ENCODE data around the gene UBE2G1. TPM values are rescaled to one million over a fixed set of nuclear protein-coding genes. Genes with fewer than 3 reads are reported as not detected.

Gene UBE2G1
- total and polyA plus RNA-seq, 2 of the 8 experiments (the other 6 are each of a cell fraction or from before 2014, with no cell fraction given), result 73.9 to 170 TPM

DNA sequence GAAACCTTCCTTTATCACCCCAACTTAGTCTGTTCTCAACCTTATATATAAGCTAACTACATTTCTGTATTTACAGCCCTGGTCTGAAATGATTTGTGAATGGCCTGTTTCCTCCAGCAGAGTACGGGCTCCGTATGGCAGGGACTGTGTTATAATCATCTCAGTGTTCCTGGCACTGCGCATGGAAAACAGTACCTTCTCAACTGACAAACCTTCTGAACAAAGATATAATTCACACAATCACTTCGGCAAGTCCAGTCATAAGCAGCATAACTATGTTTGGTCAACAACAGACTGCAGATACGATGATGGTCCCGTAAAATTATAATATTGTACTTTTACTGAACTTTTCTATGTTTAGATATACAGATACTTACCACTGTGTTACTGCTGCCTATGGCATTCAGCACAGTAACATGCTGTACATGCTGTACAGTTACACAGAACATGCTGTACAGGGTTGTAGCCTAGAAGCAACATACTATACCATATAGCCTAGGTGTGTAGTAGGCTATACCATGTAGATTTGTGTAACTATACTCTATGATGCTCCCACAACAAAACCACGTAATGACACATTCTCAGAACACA is 132.7 kb downstream of the UBE2G1 start:
- H2AK5ac ChIP-seq (ENCODE audit: low read depth, low read length), result no peak overlapping the region
- H4K91ac ChIP-seq (replicated peaks; ENCODE audit: insufficient read length, low read length), result no peak overlapping the region
- TF ChIP-seq, protein P1, sequence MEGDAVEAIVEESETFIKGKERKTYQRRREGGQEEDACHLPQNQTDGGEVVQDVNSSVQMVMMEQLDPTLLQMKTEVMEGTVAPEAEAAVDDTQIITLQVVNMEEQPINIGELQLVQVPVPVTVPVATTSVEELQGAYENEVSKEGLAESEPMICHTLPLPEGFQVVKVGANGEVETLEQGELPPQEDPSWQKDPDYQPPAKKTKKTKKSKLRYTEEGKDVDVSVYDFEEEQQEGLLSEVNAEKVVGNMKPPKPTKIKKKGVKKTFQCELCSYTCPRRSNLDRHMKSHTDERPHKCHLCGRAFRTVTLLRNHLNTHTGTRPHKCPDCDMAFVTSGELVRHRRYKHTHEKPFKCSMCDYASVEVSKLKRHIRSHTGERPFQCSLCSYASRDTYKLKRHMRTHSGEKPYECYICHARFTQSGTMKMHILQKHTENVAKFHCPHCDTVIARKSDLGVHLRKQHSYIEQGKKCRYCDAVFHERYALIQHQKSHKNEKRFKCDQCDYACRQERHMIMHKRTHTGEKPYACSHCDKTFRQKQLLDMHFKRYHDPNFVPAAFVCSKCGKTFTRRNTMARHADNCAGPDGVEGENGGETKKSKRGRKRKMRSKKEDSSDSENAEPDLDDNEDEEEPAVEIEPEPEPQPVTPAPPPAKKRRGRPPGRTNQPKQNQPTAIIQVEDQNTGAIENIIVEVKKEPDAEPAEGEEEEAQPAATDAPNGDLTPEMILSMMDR (IDR thresholded peaks at IDR 0.05; ENCODE audit: control extremely low read depth in 1 of 3, insufficient read depth in 1 of 3, low read depth in 1 of 3, low read length in 3 of 3), result no peak
- TF ChIP-seq CBX8 (IDR thresholded peaks at IDR 0.05; ENCODE audit: borderline replicate concordance, low read depth, low read length), result no peak
- TF ChIP-seq CTBP2 (IDR thresholded peaks at IDR 0.05; ENCODE audit: borderline replicate concordance, insufficient read depth, insufficient read length, low read length), result no peak
- TF ChIP-seq SIN3A (conservative IDR thresholded peaks at IDR 0.05 in 1 of 2, IDR thresholded peaks at IDR 0.05 in 1 of 2; ENCODE audit: low read depth in 1 of 2, low read length in 2 of 2), result no peak
- H2BK5ac ChIP-seq (ENCODE audit: low read depth, low read length), result no peak overlapping the region
- H2BK20ac ChIP-seq (ENCODE audit: low read length), result no peak overlapping the region
- no peak overlapping the region for H3K23ac ChIP-seq (ENCODE audit: insufficient read length)
- no peak overlapping the region for H3K4me2 ChIP-seq (ENCODE audit: insufficient read depth in 1 of 2, low read depth in 2 of 2, low read length in 2 of 2)
- no peak overlapping the region for H3K18ac ChIP-seq (ENCODE audit: extremely low read depth, low read length)
- H3K9me3 ChIP-seq (ENCODE audit: insufficient read depth in 2 of 2, low read depth in 1 of 2, low read length in 1 of 2), result no peaks in the 10 kb centered on the region
- no peaks in the 10 kb centered on the region for H3K4me1 ChIP-seq (replicated peaks in 1 of 4; ENCODE audit: control insufficient read depth in 3 of 4, insufficient read depth in 4 of 4, low read length in 3 of 4)
- H3K4ac ChIP-seq (replicated peaks; ENCODE audit: insufficient read length, low read depth, low read length), result no peak overlapping the region
- no peak overlapping the region for H2BK120ac ChIP-seq (replicated peaks; ENCODE audit: low read depth, low read length)
- H2BK15ac ChIP-seq (ENCODE audit: low read length), result no peak overlapping the region
- peaks cover 0 to 51% (median 23%) of the 10 kb centered on the region in 4 experiments; a peak in 7 of 8 replicates for H3K36me3 ChIP-seq (ENCODE audit: control insufficient read depth in 2 of 4, insufficient read depth in 4 of 4, low read length in 3 of 4)
- H3K56ac ChIP-seq (replicated peaks; ENCODE audit: insufficient read length, low read depth, low read length), result no peak overlapping the region
- CTCF ChIA-PET (ENCODE audit: partially characterized antibody), result interaction anchor here (0.6 to 1.6 kb wide), 4 partner anchors 12 to 27 kb away, joined by 3 to 4 read pairs (median 3); no protein-coding TSS in a partner anchor
- H2BK12ac ChIP-seq (ENCODE audit: low read depth, low read length), result no peak overlapping the region
- FAIRE-seq (no peak), DNase-seq (ENCODE audit: low read depth in 1 of 2, low spot score in 2 of 2) (no peak)
- no peaks in the 10 kb centered on the region for H3K79me2 ChIP-seq (ENCODE audit: control insufficient read depth in 1 of 2, insufficient read depth in 2 of 2, low read length in 2 of 2)
- no peak overlapping the region for H3K27ac ChIP-seq (ENCODE audit: low read depth, low read length)
- H3K79me1 ChIP-seq (ENCODE audit: low read depth, low read length), result no peaks in the 10 kb centered on the region
- POLR2A ChIA-PET (ENCODE audit: partially characterized antibody), result no interaction called here
- no peaks in the 10 kb centered on the region for H4K20me1 ChIP-seq (replicated peaks in 1 of 2; ENCODE audit: control insufficient read depth in 1 of 2, insufficient read depth in 2 of 2, low read length in 2 of 2)
- no peak overlapping the region for H2AFZ ChIP-seq (ENCODE audit: low read length)
- no peak overlapping the region for H4K8ac ChIP-seq (ENCODE audit: extremely low read depth, insufficient read depth, low read length)
- no peaks in the 10 kb centered on the region for H3K27me3 ChIP-seq (replicated peaks in 1 of 4; ENCODE audit: control insufficient read depth in 3 of 4, extremely low read depth in 1 of 4, insufficient read depth in 3 of 4, low read length in 3 of 4)
- H3K23me2 ChIP-seq (ENCODE audit: low read depth, low read length), result no peaks in the 10 kb centered on the region
- no peak overlapping the region for H3K4me3 ChIP-seq (ENCODE audit: extremely low read depth in 1 of 4, insufficient read depth in 2 of 4, low read depth in 3 of 4, low read length in 4 of 4)
- H3K9ac ChIP-seq (replicated peaks in 1 of 4; ENCODE audit: extremely low read depth in 1 of 4, low read depth in 3 of 4, low read length in 3 of 4), result no peak overlapping the region
- H4K5ac ChIP-seq (ENCODE audit: insufficient read length, low read depth, low read length), result no peak overlapping the region
- WGBS, 2 experiments (ENCODE audit: extremely low coverage in 1 of 2, insufficient coverage in 1 of 2, insufficient read length in 1 of 2, insufficient replicate concordance in 2 of 2, low coverage in 1 of 2, low lambda C conversion rate in 2 of 2, missing lambda C conversion rate in 1 of 2), result 93% methylated on average over 7 of the region's 7 CpGs; no CpG with 5 or more reads in 1 of the 2 experiments
- no peak overlapping the region for H3K14ac ChIP-seq (ENCODE audit: insufficient read length)

Data from H1 (cell line).